Umbilical cord (tissue), 2 donors: ENCODE measurements around the gene C1RL. TPM values are rescaled to one million over a fixed set of nuclear protein-coding genes. Genes with fewer than 3 reads are reported as not detected.
A peak's percentile ranks its signal among the peaks of the same experiment; 100 is the strongest.

Source experiments
- DNase-seq: peaks from one replicate; pipeline ENCODE4 v3.0.0-alpha.2; 2015; ENCODE audit warnings: low spot score
- total RNA-seq: library from RNA; depleted of rRNA; stranded (reverse); fragments of >200 nt; gene quantifications from one replicate; pipeline ENCODE4 v1.2.3, GENCODE V29; 2014; ENCODE audit warnings: low replicate concordance; ENCODE audit not compliant: insufficient read depth

Gene C1RL
- 56.3 TPM for total RNA-seq

- DNase-seq, result peak; percentile 87
Observed at GRCh38 chr12:7108796-7109571, at the start of gene C1RL. C1RL (minus strand) TSS chr12:7109214; CDS start chr12:7109180, 34 bp downstream.

GRCh38 chr12:7157391-7157790, 48.4 kb upstream of the C1RL start:
- DNase-seq, result no peak

- DNase-seq, result no peak
Observed at GRCh38 chr12:7156259-7157197, 47.5 kb upstream of the C1RL start.

DNA sequence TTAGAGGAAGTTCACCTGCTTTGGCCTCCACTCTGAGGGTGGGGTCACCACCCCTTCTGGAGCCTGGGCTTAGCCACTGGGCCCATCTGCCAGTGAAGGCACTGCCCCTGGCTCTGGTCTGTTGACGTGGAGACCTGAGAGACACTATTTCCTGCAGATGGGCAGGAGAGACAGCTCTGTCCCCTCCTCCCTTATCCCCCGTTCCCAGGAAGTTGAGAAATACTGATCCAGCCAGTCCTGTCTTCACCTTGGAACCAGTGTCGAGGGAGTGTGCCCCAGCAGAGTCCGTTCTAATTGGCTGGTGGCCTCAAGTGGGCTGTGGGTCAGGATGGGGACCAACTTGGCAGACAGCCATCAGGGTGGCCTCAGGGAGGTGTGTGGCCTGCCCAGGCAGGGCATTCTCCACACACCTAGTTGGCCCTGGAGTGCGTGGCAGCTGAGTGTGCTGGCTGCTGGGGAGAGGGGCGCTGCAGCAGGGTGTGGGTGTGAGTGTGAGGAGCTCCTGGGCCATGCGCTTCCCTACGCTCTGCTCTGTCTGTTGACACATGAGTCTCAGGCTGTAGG, 46.5 kb upstream of the C1RL start:
- DNase-seq, result no peak

DNA sequence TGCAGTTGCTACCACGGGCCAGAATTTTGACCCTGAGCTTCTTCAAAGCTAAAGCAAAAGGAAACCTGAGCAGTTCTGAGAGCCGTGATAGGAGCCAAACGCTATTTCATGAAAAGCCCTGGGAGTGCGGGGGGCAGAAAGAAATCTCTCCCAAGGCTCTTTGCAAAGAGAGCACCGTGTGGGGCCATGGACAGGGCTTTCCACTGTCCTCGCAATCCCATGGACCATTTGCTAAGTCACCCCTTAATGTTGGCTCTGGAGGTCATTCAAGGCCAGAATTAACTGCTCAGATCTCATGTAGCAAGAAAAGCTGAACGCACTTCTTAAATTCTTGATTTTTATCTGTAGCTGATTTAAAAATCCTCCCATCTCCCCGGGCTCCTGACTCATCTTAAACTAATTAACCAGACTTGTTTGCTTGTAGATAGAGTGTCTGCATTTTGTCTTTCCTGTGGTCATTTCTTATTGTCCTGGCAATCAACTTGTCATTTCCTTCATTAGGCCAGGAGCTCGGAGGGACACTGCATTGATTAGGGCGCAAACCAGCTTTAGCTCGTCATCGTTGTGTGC, 46.0 kb upstream of the C1RL start:
- no peak for DNase-seq

GRCh38 chr12:7154042-7154441, 45.0 kb upstream of the C1RL start:
- no peak for DNase-seq

GRCh38 chr12:7152818-7153217, 43.8 kb upstream of the C1RL start:
- DNase-seq, result no peak

GRCh38 chr12:7151532-7151931, 42.5 kb upstream of the C1RL start:
- no peak for DNase-seq

GRCh38 chr12:7150841-7151240, 41.8 kb upstream of the C1RL start:
- DNase-seq, result no peak

GRCh38 chr12:7150356-7150755, 41.3 kb upstream of the C1RL start:
- no peak for DNase-seq

- DNase-seq, result no peak
Observed at GRCh38 chr12:7146906-7147305, 37.9 kb upstream of the C1RL start.

DNA sequence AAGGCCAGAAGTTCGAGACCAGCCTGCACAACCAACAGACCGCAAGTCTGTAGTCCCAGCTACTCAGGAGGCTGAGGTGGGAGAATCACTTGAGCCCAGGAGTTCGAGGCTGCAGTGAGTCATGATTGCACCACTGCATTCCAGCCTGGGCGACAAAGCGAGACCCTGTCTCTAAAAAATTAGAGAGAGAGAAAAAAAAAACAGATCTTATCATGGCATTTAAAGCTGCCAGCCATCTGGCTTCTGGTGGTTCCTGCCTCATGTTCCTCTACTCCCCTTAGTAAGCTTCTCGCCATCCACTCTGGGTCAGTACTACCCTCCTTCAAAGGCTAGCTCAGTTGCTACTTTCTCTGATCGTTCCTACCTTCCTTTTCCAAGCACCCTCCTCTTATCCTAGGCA, 37.2 kb upstream of the C1RL start:
- DNase-seq, result no peak

GRCh38 chr12:7145671-7146070, 36.7 kb upstream of the C1RL start:
- DNase-seq, result no peak

GRCh38 chr12:7144414-7145120, 35.6 kb upstream of the C1RL start:
- peak; percentile 32 for DNase-seq

- no peak for DNase-seq
Observed at GRCh38 chr12:7143564-7143963, 34.5 kb upstream of the C1RL start.

GRCh38 chr12:7142809-7143465, 33.9 kb upstream of the C1RL start:
- no peak for DNase-seq

DNA sequence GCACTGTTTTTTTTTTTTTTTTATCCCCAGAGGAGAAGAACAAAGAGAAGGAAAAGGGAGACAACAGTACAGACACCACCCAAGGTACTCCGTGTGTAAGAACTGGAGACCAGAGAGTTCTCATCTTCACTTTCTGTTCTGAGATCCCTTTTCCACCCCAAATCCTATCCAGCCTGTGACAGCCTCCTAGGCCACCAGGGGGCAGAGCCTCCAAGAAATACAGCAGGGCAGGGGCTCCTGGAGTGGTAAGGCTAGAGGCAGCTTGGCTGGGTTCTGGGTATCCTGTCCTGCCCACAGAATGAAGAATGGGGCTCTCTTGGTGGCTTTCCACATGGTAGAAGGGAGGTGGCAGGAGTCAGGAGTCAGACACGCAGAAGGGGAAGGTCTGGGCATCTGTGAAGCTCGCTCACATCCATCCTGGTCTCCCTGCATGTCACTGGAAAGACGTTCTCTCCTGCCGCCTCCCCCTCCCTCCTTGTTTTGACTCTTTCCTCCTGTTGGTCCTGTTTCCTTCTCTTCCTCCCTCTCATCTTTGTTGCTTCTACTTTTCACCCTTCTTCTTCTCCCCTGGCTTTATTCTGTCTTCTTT, 33.1 kb upstream of the C1RL start:
- no peak for DNase-seq

GRCh38 chr12:7141351-7142005, 32.5 kb upstream of the C1RL start:
- DNase-seq, result no peak

DNA sequence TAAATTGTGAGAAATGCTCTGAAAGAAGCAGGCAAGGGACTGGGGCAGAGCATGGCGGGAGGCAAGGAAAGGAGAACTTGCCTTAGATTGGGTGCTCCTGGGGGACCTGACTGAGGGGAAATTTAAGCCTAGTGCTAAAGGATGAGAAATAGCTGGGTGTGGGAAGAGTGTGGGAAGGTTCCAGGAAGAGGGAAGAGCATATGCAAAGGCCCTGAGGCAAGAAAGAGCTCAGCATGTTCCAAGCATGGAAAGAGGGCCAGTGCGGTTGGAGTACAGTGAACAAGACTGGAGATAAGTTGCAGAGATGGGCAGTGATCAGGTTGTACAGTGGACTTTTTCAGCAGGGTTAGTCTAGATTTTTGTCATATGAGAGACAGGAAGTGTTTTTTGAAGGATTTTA, 30.2 kb upstream of the C1RL start:
- DNase-seq, result no peak

- DNase-seq, result no peak
Observed at GRCh38 chr12:7137908-7138307, 28.9 kb upstream of the C1RL start.
